Activated CD8-positive, alpha-beta memory T cell treated with anti-CD3 and anti-CD28 coated beads, Interleukin-2, amount 50 U/mL, for 1 hour (primary cell): ENCODE results near the gene STK35.
A peak's percentile ranks its signal among the peaks of the same experiment; 100 is the strongest.

Experiments
- DNase-seq: peaks from one replicate; pipeline ENCODE4 v3.0.0-alpha.2; 2020; ENCODE audit errors: extremely low read depth

The STK35 gene

GRCh38 chr20:2101057-2101864 lies at the start of gene STK35:
TSS of gene STK35 (plus strand) at chr20:2101827. CDS start at chr20:2101882, 55 bp downstream.
- DNase-seq, result peak; percentile 16

- DNase-seq, result no peak
Observed at GRCh38 chr20:2051946-2052345, 49.7 kb upstream of the STK35 start.

GRCh38 chr20:2052741-2053140 lies 48.9 kb upstream of the STK35 start:
- DNase-seq, result no peak

GRCh38 chr20:2053615-2054014 lies 48.0 kb upstream of the STK35 start:
- no peak for DNase-seq

- DNase-seq, result no peak
Observed at GRCh38 chr20:2054911-2055310, 46.7 kb upstream of the STK35 start.

GRCh38 chr20:2059411-2059810 lies 42.2 kb upstream of the STK35 start:
- DNase-seq, result no peak

- DNase-seq, result no peak
Observed at GRCh38 chr20:2065099-2065498, 36.5 kb upstream of the STK35 start.

GRCh38 chr20:2066461-2067122 lies 35.0 kb upstream of the STK35 start:
- DNase-seq, result no peak

- no peak for DNase-seq
Observed at GRCh38 chr20:2080532-2081224, 20.9 kb upstream of the STK35 start.

GRCh38 chr20:2084703-2085102 lies 16.9 kb upstream of the STK35 start:
- no peak for DNase-seq

- DNase-seq, result no peak
Observed at GRCh38 chr20:2086177-2086979, 15.2 kb upstream of the STK35 start.

GRCh38 chr20:2086980-2087377 lies 14.6 kb upstream of the STK35 start:
- DNase-seq, result no peak

GRCh38 chr20:2088891-2089290 lies 12.7 kb upstream of the STK35 start:
- DNase-seq, result no peak

- no peak for DNase-seq
Observed at GRCh38 chr20:2089447-2089846, 12.2 kb upstream of the STK35 start.

GRCh38 chr20:2093159-2093781 lies 8.4 kb upstream of the STK35 start:
- no peak for DNase-seq

- no peak for DNase-seq
Observed at GRCh38 chr20:2093883-2094282, 7.7 kb upstream of the STK35 start.

- peak; percentile 81 for DNase-seq
Observed at GRCh38 chr20:2101865-2102584, 398 bp downstream of the STK35 start.

- DNase-seq, result peak; percentile 65
Observed at GRCh38 chr20:2102585-2103460, 1.2 kb downstream of the STK35 start.

- no peak for DNase-seq
Observed at GRCh38 chr20:2103461-2104153, 2.0 kb downstream of the STK35 start.
